Activated CD4-positive, alpha-beta T cell treated with anti-CD3 and anti-CD28 coated beads for 36 hours (primary cell): ENCODE data around the gene PLOD3. TPM values are rescaled to one million over a fixed set of nuclear protein-coding genes. Genes with fewer than 3 reads are reported as not detected.

Experiments used
- ATAC-seq: fragments of 200-7000 bp; cut with Tn5 transposase; one replicate; pipeline ENCODE4 v1.10.0; 2021; ENCODE audit warnings: mild to moderate bottlenecking, moderate library complexity
- CTCF ChIA-PET: fragments of 350-600 bp; sonication (Branson Sonifier 250); formaldehyde crosslinking; loops from one replicate; lab custom pipeline; 2021; ENCODE audit warnings: antibody characterized with exemption; lab: Charles Lee
- POLR2A ChIA-PET: fragments of 350-600 bp; sonication (Branson Sonifier 250); formaldehyde crosslinking; loops from one replicate; lab custom pipeline; 2021; ENCODE audit warnings: antibody characterized with exemption, inconsistent platforms; lab: Charles Lee
- DNase-seq: peaks from one replicate; pipeline ENCODE4 v3.0.0-alpha.2; 2020
- H3K27ac Mint-ChIP-seq: one replicate; pipeline ENCODE4 v1.8.0; 2021; ENCODE audit warnings: mixed read lengths
- H3K27me3 Mint-ChIP-seq: one replicate; pipeline ENCODE4 v1.8.0; 2021; ENCODE audit warnings: mixed read lengths
- H3K36me3 Mint-ChIP-seq: one replicate; pipeline ENCODE4 v1.8.0; 2021; ENCODE audit warnings: low read depth, mixed read lengths
- H3K4me1 Mint-ChIP-seq: one replicate; pipeline ENCODE4 v1.8.0; 2021; ENCODE audit warnings: mixed read lengths
- H3K4me3 Mint-ChIP-seq: one replicate; pipeline ENCODE4 v1.8.0; 2021; ENCODE audit warnings: mild to moderate bottlenecking, moderate library complexity, mixed read lengths
- H3K9me3 Mint-ChIP-seq: one replicate; pipeline ENCODE4 v1.8.0; 2021; ENCODE audit warnings: low read depth, mixed read lengths
- intact Hi-C, 2 experiments: fragments of 100-400 bp; cut with DNase I in 1 of 2; cut with micrococcal nuclease in 1 of 2; formaldehyde crosslinking; loops; one replicate each; pipeline versions ENCODE4 v1.14.2 to v1.15.1; 2022 to 2024; cut with DNase I, micrococcal nuclease
- total RNA-seq, 2 experiments: library from RNA; stranded (reverse); gene quantifications; one replicate each; pipeline ENCODE4 v1.2.3, GENCODE V29; 2021

PLOD3 gene
- total RNA-seq, 2 experiments from 2014 or later = 30.7 to 35.9 TPM

GRCh38 chr7:101169110-101169837, 48.1 kb downstream of the PLOD3 start:
- ATAC-seq (no peak), DNase-seq (peak; percentile 35)
- Mint-ChIP-seq H3K27me3 (peaks cover 76% of the 10 kb centered on the region), H3K4me1 (peaks cover 82% of the 10 kb centered on the region), H3K27ac (no peak overlapping the region), H3K36me3 (no peaks in the 10 kb centered on the region), H3K4me3 (peak overlapping the region; percentile 39), H3K9me3 (no peaks in the 10 kb centered on the region)
- ChIA-PET POLR2A (no interaction called here), CTCF (interaction anchor here (0.6 to 3.4 kb wide), 8 partner anchors 8 to 1877 kb away, joined by 3 to 19 read pairs (median 4); no protein-coding TSS in a partner anchor)
- intact Hi-C loops = loop anchor here (1.0 to 10.0 kb wide), 4 partner anchors 14 to 646 kb away; partner anchors contain the start of genes AP1S1 (in 2 of the 2), CUX1 (in 1 of the 2) and UFSP1 (in 1 of the 2)

GRCh38 chr7:101168412-101169049, 48.9 kb downstream of the PLOD3 start:
- Mint-ChIP-seq H3K27me3 (peaks cover 71% of the 10 kb centered on the region), H3K4me1 (peaks cover 77% of the 10 kb centered on the region), H3K36me3 (no peaks in the 10 kb centered on the region), H3K9me3 (no peaks in the 10 kb centered on the region), H3K4me3 (no peak overlapping the region), H3K27ac (no peak overlapping the region)
- ChIA-PET CTCF (interaction anchor here (0.6 to 1.4 kb wide), 5 partner anchors 9 to 273 kb away, joined by 3 to 9 read pairs (median 3); no protein-coding TSS in a partner anchor), POLR2A (no interaction called here)
- ATAC-seq (no peak), DNase-seq (peak; percentile 60)
- intact Hi-C loops = loop anchor here (1.0 to 10.0 kb wide), 4 partner anchors 14 to 646 kb away; partner anchors contain the start of genes AP1S1 (in 2 of the 2), CUX1 (in 1 of the 2) and UFSP1 (in 1 of the 2)

- intact Hi-C loops = loop anchor here (2.0 to 10.0 kb wide), 3 partner anchors 13 to 647 kb away; partner anchors contain the start of genes AP1S1 (in 2 of the 2), CUX1 (in 1 of the 2) and UFSP1 (in 1 of the 2)
- H3K27ac Mint-ChIP-seq = no peak overlapping the region
- DNase-seq (no peak), ATAC-seq (no peak)
- CTCF ChIA-PET = interaction anchor here (0.7 to 1.4 kb wide), 4 partner anchors 9 to 273 kb away, joined by 3 to 9 read pairs (median 4); no protein-coding TSS in a partner anchor
- POLR2A ChIA-PET = no interaction called here
- H3K36me3 Mint-ChIP-seq = no peaks in the 10 kb centered on the region
- no peaks in the 10 kb centered on the region for H3K9me3 Mint-ChIP-seq
- no peak overlapping the region for H3K4me3 Mint-ChIP-seq
- H3K4me1 Mint-ChIP-seq = peaks cover 73% of the 10 kb centered on the region
- peaks cover 67% of the 10 kb centered on the region for H3K27me3 Mint-ChIP-seq
Measured at GRCh38 chr7:101167645-101168411, 49.6 kb downstream of the PLOD3 start.

GRCh38 chr7:101166909-101167644, 50.3 kb downstream of the PLOD3 start:
- POLR2A ChIA-PET = no interaction called here
- Mint-ChIP-seq H3K4me1 (peaks cover 74% of the 10 kb centered on the region), H3K27ac (no peak overlapping the region), H3K27me3 (peaks cover 67% of the 10 kb centered on the region), H3K4me3 (peak overlapping the region; percentile 33), H3K9me3 (no peaks in the 10 kb centered on the region), H3K36me3 (peaks cover 2% of the 10 kb centered on the region)
- CTCF ChIA-PET = no interaction called here
- intact Hi-C loops = loop anchor here in 1 of 2 experiments (5.0 to 10.0 kb wide), 2 partner anchors 280 to 648 kb away; partner anchors contain the start of genes CUX1 and UFSP1
- DNase-seq (no peak), ATAC-seq (no peak)

- ATAC-seq = no peak
- CTCF ChIA-PET = no interaction called here
- peaks cover 2% of the 10 kb centered on the region for H3K36me3 Mint-ChIP-seq
- POLR2A ChIA-PET = no interaction called here
- intact Hi-C loops = loop anchor here in 1 of 2 experiments (5.0 to 10.0 kb wide), 2 partner anchors 279 to 648 kb away; partner anchors contain the start of genes CUX1 and UFSP1
- H3K9me3 Mint-ChIP-seq = no peaks in the 10 kb centered on the region
- peaks cover 69% of the 10 kb centered on the region for H3K4me1 Mint-ChIP-seq
- DNase-seq = no peak
- peaks cover 63% of the 10 kb centered on the region for H3K27me3 Mint-ChIP-seq
- no peak overlapping the region for H3K4me3 Mint-ChIP-seq
- no peak overlapping the region for H3K27ac Mint-ChIP-seq
Measured at GRCh38 chr7:101166648-101166908, 50.8 kb downstream of the PLOD3 start.

- H3K36me3 Mint-ChIP-seq = peaks cover 2% of the 10 kb centered on the region
- no peaks in the 10 kb centered on the region for H3K9me3 Mint-ChIP-seq
- peak overlapping the region; percentile 66 for H3K4me3 Mint-ChIP-seq
- ATAC-seq (no peak), DNase-seq (no peak)
- peaks cover 60% of the 10 kb centered on the region for H3K27me3 Mint-ChIP-seq
- intact Hi-C loops = loop anchor here in 1 of 2 experiments (5.0 to 10.0 kb wide), 2 partner anchors 279 to 649 kb away; partner anchors contain the start of genes CUX1 and UFSP1
- peaks cover 65% of the 10 kb centered on the region for H3K4me1 Mint-ChIP-seq
- H3K27ac Mint-ChIP-seq = no peak overlapping the region
- ChIA-PET POLR2A (interaction anchor here (1.2 to 1.3 kb wide), 2 partner anchors 8 to 81 kb away, joined by 4 to 5 read pairs; partner anchors contain the start of gene TRIM56), CTCF (interaction anchor here (0.6 to 1.5 kb wide), 8 partner anchors 8 to 1742 kb away, joined by 3 to 8 read pairs (median 4); no protein-coding TSS in a partner anchor)
Measured at GRCh38 chr7:101165958-101166647, 51.3 kb downstream of the PLOD3 start.

GRCh38 chr7:101165075-101165957, 52.1 kb downstream of the PLOD3 start, which contains the start of gene VGF:
Gene VGF, minus strand, starts transcription at chr7:101165569. Its CDS starts 726 bp downstream, at chr7:101164843.
- peak; percentile 79 for ATAC-seq

GRCh38 chr7:101164071-101164840, 53.1 kb downstream of the PLOD3 start:
- intact Hi-C loops = loop anchor here in 1 of 2 experiments (10.0 kb wide), 1 partner anchor 651 kb away; the partner anchor contains the start of gene CUX1
- H3K36me3 Mint-ChIP-seq = peaks cover 16% of the 10 kb centered on the region
- no peak overlapping the region for H3K27ac Mint-ChIP-seq
- H3K4me3 Mint-ChIP-seq = no peak overlapping the region
- ChIA-PET CTCF (no interaction called here), POLR2A (no interaction called here)
- H3K4me1 Mint-ChIP-seq = peaks cover 47% of the 10 kb centered on the region
- DNase-seq (peak; percentile 42), ATAC-seq (no peak)
- H3K9me3 Mint-ChIP-seq = no peaks in the 10 kb centered on the region
- peaks cover 44% of the 10 kb centered on the region for H3K27me3 Mint-ChIP-seq

More at GRCh38 chr7:101165075-101165957, 52.1 kb downstream of the PLOD3 start, which contains the start of gene VGF:
- H3K9me3 Mint-ChIP-seq = no peaks in the 10 kb centered on the region
- intact Hi-C loops = loop anchor here in 1 of 2 experiments (5.0 to 10.0 kb wide), 2 partner anchors 278 to 649 kb away; partner anchors contain the start of genes CUX1 and UFSP1
- peak; percentile 97 for DNase-seq
- peaks cover 5% of the 10 kb centered on the region for H3K36me3 Mint-ChIP-seq
- peak within 1 kb of the TSS; percentile 38 for H3K27ac Mint-ChIP-seq
- POLR2A ChIA-PET = interaction anchor here (0.6 to 1.3 kb wide), 4 partner anchors 9 to 1300 kb away, joined by 3 to 5 read pairs (median 4); partner anchors contain the start of gene TRIM56
- peaks cover 52% of the 10 kb centered on the region for H3K27me3 Mint-ChIP-seq
- H3K4me3 Mint-ChIP-seq = peak within 1 kb of the TSS; percentile 66
- CTCF ChIA-PET = interaction anchor here (0.6 to 1.5 kb wide), 11 partner anchors 8 to 1741 kb away, joined by 3 to 8 read pairs (median 3); no protein-coding TSS in a partner anchor
- peaks cover 57% of the 10 kb centered on the region for H3K4me1 Mint-ChIP-seq
